ENCODE results near the gene CSH2.

The CSH2 gene

GRCh38 chr17:63840591-63841349, 32.7 kb downstream of the CSH2 start:
- TF ChIP-seq SIN3A (IDR thresholded peaks at IDR 0.05; ENCODE audit: borderline replicate concordance, insufficient read depth, low read length) (no peak), REST (IDR thresholded peaks at IDR 0.05; ENCODE audit: insufficient read depth in 1 of 2, low read depth in 2 of 2, low read length in 2 of 2) (no peak), TAF1 (IDR thresholded peaks at IDR 0.05; ENCODE audit: borderline replicate concordance, insufficient read depth, low read length) (no peak), POLR2AphosphoS5 (IDR thresholded peaks at IDR 0.05; ENCODE audit: low read depth, low read length) (no peak), FOXP2 (optimal IDR thresholded peaks at IDR 0.05; ENCODE audit: borderline replicate concordance, extremely low read depth, extremely low read length, insufficient read depth) (no peak)

GRCh38 chr17:63838631-63839171, 34.8 kb downstream of the CSH2 start:
- TF ChIP-seq POLR2AphosphoS5 (IDR thresholded peaks at IDR 0.05; ENCODE audit: low read depth, low read length) (no peak), FOXP2 (optimal IDR thresholded peaks at IDR 0.05; ENCODE audit: borderline replicate concordance, extremely low read depth, extremely low read length, insufficient read depth) (no peak), SIN3A (IDR thresholded peaks at IDR 0.05; ENCODE audit: borderline replicate concordance, insufficient read depth, low read length) (no peak), REST (IDR thresholded peaks at IDR 0.05; ENCODE audit: insufficient read depth in 1 of 2, low read depth in 2 of 2, low read length in 2 of 2) (no peak), TAF1 (IDR thresholded peaks at IDR 0.05; ENCODE audit: borderline replicate concordance, insufficient read depth, low read length) (no peak)

- TF ChIP-seq REST (IDR thresholded peaks at IDR 0.05; ENCODE audit: insufficient read depth in 1 of 2, low read depth in 2 of 2, low read length in 2 of 2) (no peak), FOXP2 (optimal IDR thresholded peaks at IDR 0.05; ENCODE audit: borderline replicate concordance, extremely low read depth, extremely low read length, insufficient read depth) (no peak), POLR2AphosphoS5 (IDR thresholded peaks at IDR 0.05; ENCODE audit: low read depth, low read length) (no peak), TAF1 (IDR thresholded peaks at IDR 0.05; ENCODE audit: borderline replicate concordance, insufficient read depth, low read length) (no peak), SIN3A (IDR thresholded peaks at IDR 0.05; ENCODE audit: borderline replicate concordance, insufficient read depth, low read length) (no peak)
Measured at GRCh38 chr17:63837962-63838600, 35.4 kb downstream of the CSH2 start.

GRCh38 chr17:63837480-63837879, 36.0 kb downstream of the CSH2 start:
- TF ChIP-seq FOXP2 (optimal IDR thresholded peaks at IDR 0.05; ENCODE audit: borderline replicate concordance, extremely low read depth, extremely low read length, insufficient read depth) (no peak), TAF1 (IDR thresholded peaks at IDR 0.05; ENCODE audit: borderline replicate concordance, insufficient read depth, low read length) (no peak), POLR2AphosphoS5 (IDR thresholded peaks at IDR 0.05; ENCODE audit: low read depth, low read length) (no peak), REST (IDR thresholded peaks at IDR 0.05; ENCODE audit: insufficient read depth in 1 of 2, low read depth in 2 of 2, low read length in 2 of 2) (no peak)
